ENCODE results near the gene RAPGEF1.

DNA sequence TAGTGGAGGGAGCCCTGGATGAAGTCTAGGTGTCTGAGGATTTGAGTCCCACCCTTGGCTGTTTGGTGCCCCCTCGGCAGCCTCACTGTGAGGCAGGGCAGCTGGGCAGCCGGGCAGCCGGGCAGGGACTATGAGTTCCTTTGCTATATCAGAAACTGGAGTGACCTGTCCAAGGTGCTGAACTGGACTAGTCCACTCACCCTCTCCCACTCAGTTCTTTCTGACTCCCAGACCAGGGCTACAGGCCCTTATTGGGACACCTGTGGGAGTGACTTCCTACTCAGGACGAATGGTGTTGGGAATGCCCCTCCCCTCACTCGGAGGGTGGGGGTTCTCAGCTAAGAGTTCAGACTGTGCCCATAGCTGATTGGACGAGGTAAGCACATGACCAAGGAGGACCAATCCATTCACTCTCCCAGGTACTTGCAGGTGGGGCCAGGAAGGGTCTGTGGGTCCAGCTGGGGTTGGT, 34.1 kb upstream of the RAPGEF1 start:
- TF ChIP-seq, protein P1, sequence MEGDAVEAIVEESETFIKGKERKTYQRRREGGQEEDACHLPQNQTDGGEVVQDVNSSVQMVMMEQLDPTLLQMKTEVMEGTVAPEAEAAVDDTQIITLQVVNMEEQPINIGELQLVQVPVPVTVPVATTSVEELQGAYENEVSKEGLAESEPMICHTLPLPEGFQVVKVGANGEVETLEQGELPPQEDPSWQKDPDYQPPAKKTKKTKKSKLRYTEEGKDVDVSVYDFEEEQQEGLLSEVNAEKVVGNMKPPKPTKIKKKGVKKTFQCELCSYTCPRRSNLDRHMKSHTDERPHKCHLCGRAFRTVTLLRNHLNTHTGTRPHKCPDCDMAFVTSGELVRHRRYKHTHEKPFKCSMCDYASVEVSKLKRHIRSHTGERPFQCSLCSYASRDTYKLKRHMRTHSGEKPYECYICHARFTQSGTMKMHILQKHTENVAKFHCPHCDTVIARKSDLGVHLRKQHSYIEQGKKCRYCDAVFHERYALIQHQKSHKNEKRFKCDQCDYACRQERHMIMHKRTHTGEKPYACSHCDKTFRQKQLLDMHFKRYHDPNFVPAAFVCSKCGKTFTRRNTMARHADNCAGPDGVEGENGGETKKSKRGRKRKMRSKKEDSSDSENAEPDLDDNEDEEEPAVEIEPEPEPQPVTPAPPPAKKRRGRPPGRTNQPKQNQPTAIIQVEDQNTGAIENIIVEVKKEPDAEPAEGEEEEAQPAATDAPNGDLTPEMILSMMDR (IDR thresholded peaks at IDR 0.05; ENCODE audit: poor library complexity), result no peak
- TF ChIP-seq EZH2phosphoT487 (IDR thresholded peaks at IDR 0.05; ENCODE audit: low read depth, severe bottlenecking, unreplicated experiment) (no peak), EZH2 (IDR thresholded peaks at IDR 0.05; ENCODE audit: borderline replicate concordance) (no peak)

Measured in hepatocyte (in vitro differentiated cells).